ENCODE measurements around the gene BUD31. TPM values are rescaled to one million over a fixed set of nuclear protein-coding genes. Genes with fewer than 3 reads are reported as not detected.

BUD31 gene
- total and polyA plus RNA-seq, 4 donors = 18.5 to 55.9 (median 32.0) TPM

GRCh38 chr7:99447943-99448342 lies 39.2 kb downstream of the BUD31 start:
- Histone ChIP-seq H3K27me3 (ENCODE audit: control insufficient read depth in 4 of 4, insufficient read depth in 4 of 4, low read length in 3 of 4) (no peaks in the 10 kb centered on the region), H3K27ac (ENCODE audit: low read depth in 1 of 2, low read length in 2 of 2) (no peak overlapping the region), H3K4me1 (ENCODE audit: control insufficient read depth in 4 of 4, insufficient read depth in 4 of 4, low read length in 3 of 4) (no peaks in the 10 kb centered on the region), H3K36me3 (ENCODE audit: control insufficient read depth in 4 of 4, insufficient read depth in 3 of 4, low read depth in 1 of 4, low read length in 3 of 4) (peaks cover 8 to 60% (median 13%) of the 10 kb centered on the region in 4 donors), H3K4me3 (ENCODE audit: low read depth in 1 of 3, low read length in 3 of 3) (no peak overlapping the region), H3K9ac (ENCODE audit: low read depth in 1 of 2, low read length in 2 of 2) (no peak overlapping the region), H3K9me3 (ENCODE audit: control insufficient read depth in 4 of 4, low read length in 3 of 4) (no peaks in the 10 kb centered on the region)
- DNase-seq (ENCODE audit: low spot score) = no peak
- TF ChIP-seq, protein P1, sequence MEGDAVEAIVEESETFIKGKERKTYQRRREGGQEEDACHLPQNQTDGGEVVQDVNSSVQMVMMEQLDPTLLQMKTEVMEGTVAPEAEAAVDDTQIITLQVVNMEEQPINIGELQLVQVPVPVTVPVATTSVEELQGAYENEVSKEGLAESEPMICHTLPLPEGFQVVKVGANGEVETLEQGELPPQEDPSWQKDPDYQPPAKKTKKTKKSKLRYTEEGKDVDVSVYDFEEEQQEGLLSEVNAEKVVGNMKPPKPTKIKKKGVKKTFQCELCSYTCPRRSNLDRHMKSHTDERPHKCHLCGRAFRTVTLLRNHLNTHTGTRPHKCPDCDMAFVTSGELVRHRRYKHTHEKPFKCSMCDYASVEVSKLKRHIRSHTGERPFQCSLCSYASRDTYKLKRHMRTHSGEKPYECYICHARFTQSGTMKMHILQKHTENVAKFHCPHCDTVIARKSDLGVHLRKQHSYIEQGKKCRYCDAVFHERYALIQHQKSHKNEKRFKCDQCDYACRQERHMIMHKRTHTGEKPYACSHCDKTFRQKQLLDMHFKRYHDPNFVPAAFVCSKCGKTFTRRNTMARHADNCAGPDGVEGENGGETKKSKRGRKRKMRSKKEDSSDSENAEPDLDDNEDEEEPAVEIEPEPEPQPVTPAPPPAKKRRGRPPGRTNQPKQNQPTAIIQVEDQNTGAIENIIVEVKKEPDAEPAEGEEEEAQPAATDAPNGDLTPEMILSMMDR (IDR thresholded peaks at IDR 0.05; ENCODE audit: low read depth, low read length, missing input control) = peak; percentile 16
- no peak for TF ChIP-seq FOXA1 (IDR thresholded peaks at IDR 0.05)
- peak in 1 of 2 donors; percentile 43 for TF ChIP-seq RAD21 (IDR thresholded peaks at IDR 0.05)
- 90% methylated on average over 10 of the region's 10 CpGs for WGBS

DNA sequence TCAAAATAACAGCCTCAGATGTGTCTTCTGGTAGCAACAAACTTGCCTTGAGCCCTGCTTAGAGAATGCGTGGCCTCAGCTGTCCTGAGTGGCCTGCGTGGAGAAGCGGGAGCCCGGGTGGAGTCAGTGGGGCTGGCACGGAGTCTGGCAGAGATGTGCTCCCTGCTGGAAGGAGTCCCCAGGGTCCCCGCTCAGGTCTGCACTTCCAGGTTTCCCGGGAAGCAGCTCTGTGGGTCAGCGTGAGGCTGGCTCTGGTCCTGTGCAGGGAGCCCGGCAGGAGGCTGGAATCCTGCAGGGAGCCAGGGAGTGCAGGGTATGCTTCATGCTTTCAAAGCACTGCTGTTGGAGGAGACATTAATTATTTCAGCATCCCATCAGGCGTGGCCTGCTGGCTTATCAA lies 40.1 kb downstream of the BUD31 start:
- Histone ChIP-seq H3K27ac (ENCODE audit: low read depth in 1 of 2, low read length in 2 of 2) (no peak overlapping the region), H3K27me3 (ENCODE audit: control insufficient read depth in 4 of 4, insufficient read depth in 4 of 4, low read length in 3 of 4) (no peaks in the 10 kb centered on the region), H3K9ac (ENCODE audit: low read depth in 1 of 2, low read length in 2 of 2) (no peak overlapping the region), H3K36me3 (ENCODE audit: control insufficient read depth in 4 of 4, insufficient read depth in 3 of 4, low read depth in 1 of 4, low read length in 3 of 4) (peaks cover 12 to 67% (median 19%) of the 10 kb centered on the region in 4 donors), H3K4me3 (ENCODE audit: low read depth in 1 of 3, low read length in 3 of 3) (no peak overlapping the region), H3K4me1 (ENCODE audit: control insufficient read depth in 4 of 4, insufficient read depth in 4 of 4, low read length in 3 of 4) (no peaks in the 10 kb centered on the region), H3K9me3 (ENCODE audit: control insufficient read depth in 4 of 4, low read length in 3 of 4) (no peaks in the 10 kb centered on the region)
- TF ChIP-seq, protein P1 (IDR thresholded peaks at IDR 0.05; ENCODE audit: low read depth, low read length, missing input control) = no peak
- TF ChIP-seq HNF4A (conservative IDR thresholded peaks at IDR 0.05) (no peak), FOXA2 (IDR thresholded peaks at IDR 0.05) (no peak), ZBTB33 (IDR thresholded peaks at IDR 0.05) (no peak), RXRA (IDR thresholded peaks at IDR 0.05) (no peak), GABPA (IDR thresholded peaks at IDR 0.05 in 1 of 2, conservative IDR thresholded peaks at IDR 0.05 in 1 of 2) (no peak), NR2F2 (IDR thresholded peaks at IDR 0.05) (no peak), FOXA1 (IDR thresholded peaks at IDR 0.05) (no peak), TAF1 (conservative IDR thresholded peaks at IDR 0.05) (no peak), JUND (IDR thresholded peaks at IDR 0.05) (no peak), ATF3 (IDR thresholded peaks at IDR 0.05) (no peak), EGR1 (IDR thresholded peaks at IDR 0.05; ENCODE audit: low read depth in 2 of 2) (no peak), RAD21 (IDR thresholded peaks at IDR 0.05) (no peak), HNF4G (IDR thresholded peaks at IDR 0.05) (no peak), YY1 (IDR thresholded peaks at IDR 0.05) (no peak)
- TF ChIP-seq, protein P2, sequence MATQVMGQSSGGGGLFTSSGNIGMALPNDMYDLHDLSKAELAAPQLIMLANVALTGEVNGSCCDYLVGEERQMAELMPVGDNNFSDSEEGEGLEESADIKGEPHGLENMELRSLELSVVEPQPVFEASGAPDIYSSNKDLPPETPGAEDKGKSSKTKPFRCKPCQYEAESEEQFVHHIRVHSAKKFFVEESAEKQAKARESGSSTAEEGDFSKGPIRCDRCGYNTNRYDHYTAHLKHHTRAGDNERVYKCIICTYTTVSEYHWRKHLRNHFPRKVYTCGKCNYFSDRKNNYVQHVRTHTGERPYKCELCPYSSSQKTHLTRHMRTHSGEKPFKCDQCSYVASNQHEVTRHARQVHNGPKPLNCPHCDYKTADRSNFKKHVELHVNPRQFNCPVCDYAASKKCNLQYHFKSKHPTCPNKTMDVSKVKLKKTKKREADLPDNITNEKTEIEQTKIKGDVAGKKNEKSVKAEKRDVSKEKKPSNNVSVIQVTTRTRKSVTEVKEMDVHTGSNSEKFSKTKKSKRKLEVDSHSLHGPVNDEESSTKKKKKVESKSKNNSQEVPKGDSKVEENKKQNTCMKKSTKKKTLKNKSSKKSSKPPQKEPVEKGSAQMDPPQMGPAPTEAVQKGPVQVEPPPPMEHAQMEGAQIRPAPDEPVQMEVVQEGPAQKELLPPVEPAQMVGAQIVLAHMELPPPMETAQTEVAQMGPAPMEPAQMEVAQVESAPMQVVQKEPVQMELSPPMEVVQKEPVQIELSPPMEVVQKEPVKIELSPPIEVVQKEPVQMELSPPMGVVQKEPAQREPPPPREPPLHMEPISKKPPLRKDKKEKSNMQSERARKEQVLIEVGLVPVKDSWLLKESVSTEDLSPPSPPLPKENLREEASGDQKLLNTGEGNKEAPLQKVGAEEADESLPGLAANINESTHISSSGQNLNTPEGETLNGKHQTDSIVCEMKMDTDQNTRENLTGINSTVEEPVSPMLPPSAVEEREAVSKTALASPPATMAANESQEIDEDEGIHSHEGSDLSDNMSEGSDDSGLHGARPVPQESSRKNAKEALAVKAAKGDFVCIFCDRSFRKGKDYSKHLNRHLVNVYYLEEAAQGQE (IDR thresholded peaks at IDR 0.05) = no peak
- TF ChIP-seq, protein P3, sequence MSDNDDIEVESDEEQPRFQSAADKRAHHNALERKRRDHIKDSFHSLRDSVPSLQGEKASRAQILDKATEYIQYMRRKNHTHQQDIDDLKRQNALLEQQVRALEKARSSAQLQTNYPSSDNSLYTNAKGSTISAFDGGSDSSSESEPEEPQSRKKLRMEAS (IDR thresholded peaks at IDR 0.05) = no peak
- DNase-seq (ENCODE audit: low spot score) = no peak
- WGBS = 96% methylated on average over 10 of the region's 10 CpGs

Data from liver (tissue), 9 donors.